SK-N-SH (cell line): ENCODE results near the gene BRS3.

Experiments used
- TAF1 ChIP-seq: IDR thresholded peaks from 2 replicates; pipeline ENCODE4 v1.6.1; 2012; ENCODE audit warnings: low read depth, mild to moderate bottlenecking, low read length, moderate library complexity, borderline replicate concordance
- YY1 ChIP-seq: IDR thresholded peaks from 2 replicates; pipeline ENCODE4 v1.4.0; 2012; ENCODE audit warnings: low read depth, mild to moderate bottlenecking

DNA sequence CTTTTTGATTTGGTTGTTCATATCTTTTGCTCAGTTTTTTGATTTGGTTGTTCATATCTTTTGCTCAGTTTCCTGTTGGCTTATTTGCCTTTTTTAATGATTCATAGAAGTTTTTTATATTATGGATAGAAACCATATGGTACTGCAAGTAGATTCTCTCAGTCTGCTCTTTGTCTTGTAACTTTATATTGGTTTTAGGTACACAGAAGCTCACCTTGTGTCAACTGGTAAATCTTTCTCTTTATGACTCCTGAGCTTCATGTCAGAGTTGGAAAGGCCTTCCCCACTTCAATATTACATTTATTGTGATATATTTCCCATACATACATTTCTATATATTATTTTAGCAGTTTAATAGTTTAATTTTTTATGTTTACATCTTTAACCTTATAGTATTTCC lies 36.0 kb downstream of the BRS3 start:
- TF ChIP-seq TAF1: no peak
- TF ChIP-seq YY1: no peak
